ENCODE results near the gene IL1RAP.

Gene IL1RAP

DNA sequence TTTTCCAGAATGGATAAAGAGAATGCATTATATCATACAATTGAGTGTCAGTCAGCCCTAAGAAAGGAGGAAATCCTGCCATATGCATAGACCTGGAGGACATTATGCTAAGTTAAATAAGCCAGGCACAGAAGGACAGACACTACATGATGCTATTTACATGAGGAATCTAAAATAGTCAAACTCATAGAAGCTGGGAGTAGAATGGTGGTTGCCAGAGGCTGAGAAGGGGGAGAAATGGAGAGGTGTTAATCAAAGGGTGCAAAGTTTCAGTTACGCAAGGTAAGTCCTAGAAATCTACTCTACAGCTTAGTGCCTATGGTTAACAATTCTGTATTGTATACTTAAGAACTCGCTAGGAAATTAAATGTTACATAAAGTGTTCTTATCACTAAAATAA, 66.5 kb downstream of the IL1RAP start:
- Histone ChIP-seq H3K36me3 (no peaks in the 10 kb centered on the region), H3K27ac (no peak overlapping the region), H3K27me3 (no peaks in the 10 kb centered on the region), H3K4me3 (ENCODE audit: low read depth in 1 of 2, low read length in 1 of 2) (no peak overlapping the region), H3K4me1 (ENCODE audit: control insufficient read depth in 1 of 2, insufficient read depth in 1 of 2, low read depth in 1 of 2, low read length in 1 of 2) (peaks cover 3% of the 10 kb centered on the region in 2 experiments), H3K9me3 (no peaks in the 10 kb centered on the region)
- TF ChIP-seq, protein P1, sequence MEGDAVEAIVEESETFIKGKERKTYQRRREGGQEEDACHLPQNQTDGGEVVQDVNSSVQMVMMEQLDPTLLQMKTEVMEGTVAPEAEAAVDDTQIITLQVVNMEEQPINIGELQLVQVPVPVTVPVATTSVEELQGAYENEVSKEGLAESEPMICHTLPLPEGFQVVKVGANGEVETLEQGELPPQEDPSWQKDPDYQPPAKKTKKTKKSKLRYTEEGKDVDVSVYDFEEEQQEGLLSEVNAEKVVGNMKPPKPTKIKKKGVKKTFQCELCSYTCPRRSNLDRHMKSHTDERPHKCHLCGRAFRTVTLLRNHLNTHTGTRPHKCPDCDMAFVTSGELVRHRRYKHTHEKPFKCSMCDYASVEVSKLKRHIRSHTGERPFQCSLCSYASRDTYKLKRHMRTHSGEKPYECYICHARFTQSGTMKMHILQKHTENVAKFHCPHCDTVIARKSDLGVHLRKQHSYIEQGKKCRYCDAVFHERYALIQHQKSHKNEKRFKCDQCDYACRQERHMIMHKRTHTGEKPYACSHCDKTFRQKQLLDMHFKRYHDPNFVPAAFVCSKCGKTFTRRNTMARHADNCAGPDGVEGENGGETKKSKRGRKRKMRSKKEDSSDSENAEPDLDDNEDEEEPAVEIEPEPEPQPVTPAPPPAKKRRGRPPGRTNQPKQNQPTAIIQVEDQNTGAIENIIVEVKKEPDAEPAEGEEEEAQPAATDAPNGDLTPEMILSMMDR (IDR thresholded peaks at IDR 0.05) = no peak

DNA sequence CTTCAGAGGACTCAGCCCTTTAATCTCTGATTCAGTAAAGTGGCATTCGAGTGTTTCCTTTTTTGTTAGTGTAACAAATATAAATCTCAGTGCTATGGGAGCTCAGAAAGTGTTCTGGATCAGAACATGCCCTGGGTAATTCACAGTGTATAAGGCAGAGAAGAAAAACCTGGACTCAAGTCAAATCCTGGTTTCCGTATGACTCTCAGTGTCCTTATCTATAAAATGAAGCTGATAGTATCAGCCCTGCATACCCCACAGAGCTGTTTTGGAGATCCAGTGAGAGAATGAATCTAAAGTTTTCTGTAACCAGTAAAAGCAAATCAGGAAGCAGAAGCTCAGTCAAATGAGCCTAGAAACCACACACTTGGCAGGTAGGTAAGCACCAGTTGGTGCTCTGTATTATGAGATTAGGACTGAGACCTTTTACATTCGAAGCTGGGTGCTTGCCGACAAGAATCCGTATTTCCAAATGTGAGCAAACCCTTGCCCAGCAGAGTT, 67.2 kb downstream of the IL1RAP start:
- Histone ChIP-seq H3K36me3 (no peaks in the 10 kb centered on the region), H3K27ac (peak overlapping the region; percentile 50), H3K4me3 (ENCODE audit: low read depth in 1 of 2, low read length in 1 of 2) (no peak overlapping the region), H3K9me3 (no peaks in the 10 kb centered on the region), H3K4me1 (ENCODE audit: control insufficient read depth in 1 of 2, insufficient read depth in 1 of 2, low read depth in 1 of 2, low read length in 1 of 2) (peaks cover 3 to 9% of the 10 kb centered on the region in 2 experiments), H3K27me3 (no peaks in the 10 kb centered on the region)
- TF ChIP-seq, protein P1 (IDR thresholded peaks at IDR 0.05) = no peak

DNA sequence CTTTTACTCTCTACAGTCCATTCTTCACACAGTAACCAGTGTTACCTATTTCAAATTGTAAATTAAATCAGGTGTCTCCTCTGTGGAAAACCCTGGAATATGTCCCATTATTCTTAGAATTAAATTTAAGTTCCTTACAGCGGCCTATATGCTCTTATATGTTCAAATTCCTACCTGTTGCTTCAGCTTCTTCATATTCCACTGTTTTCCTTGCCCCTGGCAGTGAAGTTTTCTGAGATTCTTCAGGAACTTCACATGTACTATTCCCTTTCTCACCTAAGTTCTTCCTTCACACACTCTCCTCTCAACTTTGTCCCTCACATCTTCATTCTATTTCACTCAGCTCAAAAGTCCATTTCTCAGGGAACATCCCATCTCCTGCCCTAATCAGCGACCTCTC, 68.8 kb downstream of the IL1RAP start:
- no peak overlapping the region for H3K27ac ChIP-seq
- no peaks in the 10 kb centered on the region for H3K27me3 ChIP-seq
- H3K36me3 ChIP-seq = no peaks in the 10 kb centered on the region
- no peak overlapping the region for H3K4me3 ChIP-seq (ENCODE audit: low read depth in 1 of 2, low read length in 1 of 2)
- peaks cover 16 to 17% of the 10 kb centered on the region in 2 experiments for H3K4me1 ChIP-seq (ENCODE audit: control insufficient read depth in 1 of 2, insufficient read depth in 1 of 2, low read depth in 1 of 2, low read length in 1 of 2)
- TF ChIP-seq, protein P1 (IDR thresholded peaks at IDR 0.05) = no peak
- H3K9me3 ChIP-seq = no peaks in the 10 kb centered on the region

DNA sequence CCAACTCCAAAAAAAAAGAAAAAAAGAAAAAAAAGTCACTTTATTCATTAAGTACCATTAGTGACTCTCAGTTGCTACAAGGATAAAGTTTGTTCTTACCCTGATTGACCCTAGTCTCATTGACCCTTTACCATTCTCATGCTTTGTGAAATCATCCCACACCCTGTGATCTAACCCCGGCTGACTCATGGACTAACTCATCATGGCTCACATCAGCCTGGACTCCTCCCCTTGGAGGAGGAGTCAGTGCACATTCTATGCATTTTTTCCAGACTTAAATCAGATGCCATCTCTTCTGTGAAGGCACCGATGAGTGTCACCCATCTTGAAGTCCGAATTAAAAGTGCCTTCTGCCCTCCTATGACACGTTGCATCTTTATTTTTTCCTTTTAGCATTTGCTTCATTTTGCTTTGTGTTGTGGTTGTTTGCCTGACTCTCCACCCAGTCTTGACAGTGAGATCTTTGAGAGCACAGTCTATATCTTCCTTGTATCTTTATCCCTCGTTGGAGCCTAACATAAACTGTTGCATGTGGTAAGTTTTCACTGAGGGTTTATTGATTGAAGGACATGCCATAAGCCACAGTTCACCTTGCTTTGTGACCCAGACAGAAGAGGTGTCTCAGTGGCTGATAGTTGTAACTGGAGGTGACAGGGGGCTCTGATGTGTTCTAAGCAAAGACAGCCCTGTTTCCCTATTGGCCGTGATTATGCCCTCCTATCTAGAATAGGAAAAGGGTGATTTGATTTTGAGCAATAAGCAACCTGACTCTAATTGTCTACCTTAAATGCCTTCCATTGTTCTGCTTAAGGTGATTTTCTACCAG, 72.1 kb downstream of the IL1RAP start:
- no peak overlapping the region for H3K4me3 ChIP-seq (ENCODE audit: low read depth in 1 of 2, low read length in 1 of 2)
- H3K36me3 ChIP-seq = no peaks in the 10 kb centered on the region
- H3K9me3 ChIP-seq = no peaks in the 10 kb centered on the region
- no peaks in the 10 kb centered on the region for H3K27me3 ChIP-seq
- peak overlapping the region; percentile 64 for H3K27ac ChIP-seq
- TF ChIP-seq, protein P1 (IDR thresholded peaks at IDR 0.05) = no peak
- peaks cover 35 to 37% of the 10 kb centered on the region in 2 experiments for H3K4me1 ChIP-seq (ENCODE audit: control insufficient read depth in 1 of 2, insufficient read depth in 1 of 2, low read depth in 1 of 2, low read length in 1 of 2)

DNA sequence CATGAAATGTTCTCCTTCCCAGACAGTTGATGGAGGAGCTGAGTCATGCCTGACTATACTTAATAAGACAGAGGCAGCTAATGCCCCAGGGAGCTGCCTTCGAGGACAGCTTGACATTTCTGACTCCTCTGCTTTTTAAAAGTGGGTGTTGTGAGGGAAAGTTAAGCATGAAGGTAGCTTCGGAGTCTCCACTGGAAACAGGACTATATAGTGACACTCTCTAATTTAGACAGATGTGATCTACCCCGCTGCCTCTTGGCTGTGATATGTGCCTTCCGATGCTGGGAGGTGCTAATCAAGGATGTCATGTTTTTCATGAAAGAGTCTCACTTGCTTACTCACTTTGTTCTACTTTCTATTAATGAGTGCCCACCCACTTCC, 72.7 kb downstream of the IL1RAP start:
- Histone ChIP-seq H3K36me3 (no peaks in the 10 kb centered on the region), H3K4me1 (ENCODE audit: control insufficient read depth in 1 of 2, insufficient read depth in 1 of 2, low read depth in 1 of 2, low read length in 1 of 2) (peaks cover 35 to 37% of the 10 kb centered on the region in 2 experiments), H3K27me3 (no peaks in the 10 kb centered on the region), H3K9me3 (no peaks in the 10 kb centered on the region), H3K4me3 (ENCODE audit: low read depth in 1 of 2, low read length in 1 of 2) (no peak overlapping the region), H3K27ac (peak overlapping the region; percentile 64)
- TF ChIP-seq, protein P1 (IDR thresholded peaks at IDR 0.05) = no peak
